CD4-positive, alpha-beta T cell treated with Interleukin-4 for 4 hours (primary cell): Measurements from ENCODE around the gene KRT84.
"Not testable (repeated sequence)": the region's sequence is repeated elsewhere in the genome, so short reads cannot be mapped to it uniquely, and the experiment has no call there.

Source experiments
- DNase-seq: peaks from one replicate; pipeline ENCODE4 v3.0.0-alpha.2; 2020

KRT84 gene

GRCh38 chr12:52410589-52411248 is 25.3 kb upstream of the KRT84 start:
- DNase-seq: not testable (repeated sequence)

DNA sequence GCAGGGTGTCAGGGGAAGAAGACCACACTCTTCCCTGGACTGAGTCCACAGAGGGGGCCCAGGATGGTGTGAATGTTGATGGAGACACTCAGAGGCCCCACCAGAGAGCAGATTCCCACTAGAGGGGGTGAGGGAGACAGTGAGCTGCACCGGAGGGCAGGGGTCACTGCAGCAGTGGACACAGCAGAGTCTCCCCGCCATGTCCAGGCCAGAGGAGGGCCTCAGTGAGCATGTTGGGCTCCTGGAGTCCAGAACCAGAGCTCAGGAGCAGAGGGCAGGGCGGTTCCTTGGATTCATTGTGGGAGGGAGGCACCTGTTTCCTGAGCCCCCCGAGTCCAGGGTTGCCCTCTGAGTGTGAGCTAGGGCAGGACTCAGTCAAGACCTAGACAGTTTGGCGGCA is 22.5 kb upstream of the KRT84 start:
- DNase-seq: no peak

DNA sequence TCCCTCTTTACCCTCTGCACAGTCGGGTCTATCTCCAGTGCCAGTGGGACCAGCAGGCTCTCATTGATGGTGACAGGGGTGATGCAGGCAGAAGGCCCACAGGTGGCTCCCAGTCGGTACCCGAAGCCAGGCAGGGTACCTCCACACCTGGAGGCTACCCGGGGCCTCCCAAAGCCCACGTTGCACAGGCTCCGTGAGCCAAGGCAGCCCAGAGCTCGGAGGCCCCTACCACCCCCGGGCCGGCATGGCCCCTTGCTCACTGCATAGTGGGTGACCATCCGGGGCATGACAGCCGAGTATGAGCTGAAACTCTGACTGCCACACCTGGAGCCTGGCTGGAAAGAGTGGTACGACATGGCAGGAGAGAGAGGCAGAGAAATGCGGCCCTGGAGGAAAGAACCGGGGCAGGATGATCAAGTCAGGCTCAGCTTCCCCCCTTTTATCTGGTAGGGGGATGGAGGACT is 20.5 kb upstream of the KRT84 start, which contains the start of gene KRT82:
Gene KRT82 (minus strand): TSS at position 414 of the 464 bp plus-strand sequence. CDS start 58 bp downstream, at position 356.
- no peak for DNase-seq

- no peak for DNase-seq
Observed at GRCh38 chr12:52404951-52405350, 19.5 kb upstream of the KRT84 start.

DNA sequence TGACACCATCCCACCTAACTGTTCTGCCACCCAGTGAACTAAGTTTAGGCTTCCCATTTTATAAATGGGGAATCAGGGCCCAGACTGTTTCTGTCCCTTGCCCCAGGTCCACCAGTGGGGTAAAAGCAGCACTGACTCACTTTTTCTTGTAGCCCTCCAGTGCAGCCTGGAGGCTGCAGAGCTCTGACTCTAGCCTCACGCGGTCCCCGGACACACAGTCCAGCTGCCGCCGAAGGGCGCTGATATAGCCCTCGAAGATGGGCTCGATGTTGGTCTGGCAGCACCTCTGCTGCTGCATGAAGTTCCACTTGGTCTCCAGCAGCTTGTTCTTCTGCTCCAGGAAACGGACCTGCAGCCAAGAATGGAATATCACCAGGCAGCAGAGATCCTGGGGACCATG is 18.1 kb upstream of the KRT84 start:
- no peak for DNase-seq

DNA sequence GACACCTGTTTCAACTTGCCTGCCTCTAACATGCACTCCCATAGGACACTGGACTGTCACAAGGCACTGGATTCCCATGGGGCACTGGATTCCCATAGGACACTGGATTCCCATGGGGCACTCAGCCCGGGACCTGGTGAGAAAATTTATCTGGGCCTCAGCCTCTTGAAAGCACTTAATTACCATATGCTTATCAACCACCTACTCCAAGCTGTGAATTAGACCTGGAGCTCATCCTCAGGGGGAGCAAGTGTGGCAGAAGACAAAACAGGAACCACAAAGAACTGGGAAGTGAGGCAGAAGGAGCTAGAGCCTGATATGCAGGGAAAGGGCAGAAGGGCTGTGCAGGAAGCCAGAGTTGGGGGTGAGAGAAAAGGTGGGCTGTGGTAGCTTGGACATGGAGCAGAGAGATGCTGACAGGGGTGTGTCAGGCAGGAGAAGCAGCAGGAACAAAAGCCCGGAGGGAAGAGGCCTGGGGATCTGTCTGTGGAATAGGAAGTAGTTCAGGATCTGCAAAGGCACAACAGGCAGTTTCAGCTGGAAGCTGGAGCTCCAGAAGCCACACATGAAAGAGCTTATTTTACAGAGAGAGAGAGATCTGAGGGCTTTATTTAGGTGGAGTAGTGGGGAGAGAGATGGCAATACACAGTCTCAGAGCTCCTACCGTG is 17.6 kb upstream of the KRT84 start:
- DNase-seq: no peak

- DNase-seq: no peak
Observed at GRCh38 chr12:52402377-52402776, 16.9 kb upstream of the KRT84 start.

DNA sequence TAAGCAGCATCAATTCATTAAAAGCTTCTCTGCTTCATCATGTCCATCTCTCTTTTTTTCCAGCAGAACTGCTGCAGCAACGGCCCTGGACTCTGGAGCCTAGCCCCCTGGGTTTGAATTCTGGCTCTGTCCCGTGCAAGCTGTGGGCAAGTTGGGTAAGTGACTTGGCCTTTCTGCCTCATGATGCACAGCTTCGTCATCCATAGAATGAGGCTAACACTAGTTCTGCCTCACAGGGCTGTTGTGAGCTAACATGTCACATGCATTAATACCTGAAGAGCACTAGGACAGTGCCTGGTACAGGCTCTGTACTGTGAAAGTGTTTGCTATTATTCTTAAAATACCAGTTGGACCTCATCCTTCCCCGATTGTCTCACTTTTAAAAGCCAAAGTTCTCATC is 16.5 kb upstream of the KRT84 start:
- no peak for DNase-seq

- no peak for DNase-seq
Observed at GRCh38 chr12:52401526-52401925, 16.1 kb upstream of the KRT84 start.

- no peak for DNase-seq
Observed at GRCh38 chr12:52400906-52401305, 15.5 kb upstream of the KRT84 start.

GRCh38 chr12:52399756-52400155 is 14.3 kb upstream of the KRT84 start:
- no peak for DNase-seq

DNA sequence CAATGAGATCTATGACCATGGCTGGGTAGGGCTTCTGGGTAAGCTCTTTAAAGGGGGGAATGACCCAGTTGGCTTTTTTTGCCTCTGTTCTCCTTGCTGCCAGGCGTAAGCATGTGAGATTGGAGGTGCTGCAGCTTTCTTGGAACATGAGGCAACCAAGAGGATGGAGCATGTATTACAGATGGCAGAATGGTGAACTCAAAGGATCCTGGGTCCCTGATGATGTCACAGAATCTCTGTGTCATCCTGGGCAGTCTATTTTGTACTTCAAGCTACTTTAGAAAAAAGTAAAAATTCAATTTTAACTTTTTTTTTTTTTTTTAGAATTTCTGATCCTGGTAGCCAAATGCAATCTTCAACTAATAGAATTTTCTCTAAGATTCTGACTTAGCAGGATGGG is 12.7 kb upstream of the KRT84 start:
- no peak for DNase-seq

- DNase-seq: no peak
Observed at GRCh38 chr12:52396656-52397055, 11.2 kb upstream of the KRT84 start.

- DNase-seq: no peak
Observed at GRCh38 chr12:52395761-52396434, 10.4 kb upstream of the KRT84 start.

DNA sequence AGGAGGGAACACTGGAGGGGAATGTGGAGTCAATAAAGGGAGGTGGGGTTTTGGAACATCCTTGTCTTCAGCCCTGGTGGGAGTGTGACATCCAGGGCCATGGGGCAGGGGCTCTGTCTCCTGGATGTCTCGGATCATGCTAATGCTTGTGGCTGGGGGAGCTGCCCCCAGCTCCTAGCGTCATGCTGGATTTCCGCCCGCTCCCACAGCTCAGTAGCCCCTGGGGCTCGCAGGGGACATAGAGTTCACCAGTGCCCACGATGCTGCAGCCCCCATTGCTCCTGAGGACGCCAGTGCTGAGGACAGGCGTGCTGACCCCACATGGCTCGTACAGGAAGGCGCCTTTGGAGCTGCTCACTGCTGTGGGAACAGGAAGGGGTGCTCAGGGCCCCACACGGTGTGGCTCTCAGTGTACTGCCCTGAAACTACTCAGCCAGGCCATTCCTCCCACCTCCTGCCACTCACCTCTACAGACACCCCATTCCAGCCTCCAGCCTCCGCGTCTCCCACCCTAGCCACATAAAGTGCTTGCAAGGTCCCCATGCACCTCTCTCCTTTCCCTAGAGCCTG is 9.5 kb upstream of the KRT84 start:
- DNase-seq: no peak

DNA sequence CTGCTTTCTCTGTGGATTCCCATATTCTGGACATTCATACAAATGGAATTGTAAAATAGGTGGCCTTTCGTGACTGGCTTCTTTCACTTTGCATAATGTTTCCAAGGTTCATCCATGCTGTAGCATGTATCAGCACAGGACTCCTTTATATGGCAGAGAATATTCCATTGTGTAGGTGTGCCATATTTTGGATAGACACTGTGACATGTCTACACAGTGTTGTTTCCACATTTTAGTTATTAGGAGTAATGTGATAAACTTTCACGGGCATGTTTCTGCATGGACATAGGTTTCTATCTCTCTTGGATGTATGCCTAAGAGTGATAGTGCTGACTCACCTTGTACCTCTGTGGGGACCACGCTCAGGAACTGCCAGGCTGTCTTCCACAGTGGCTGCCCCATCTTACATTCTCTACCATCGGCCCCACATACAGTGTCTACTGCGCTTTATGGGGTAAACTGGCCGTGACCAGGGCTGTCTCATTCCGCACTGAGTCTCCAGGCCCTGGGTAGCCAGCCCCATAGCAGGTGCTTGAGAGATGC is 7.1 kb upstream of the KRT84 start:
- DNase-seq: no peak

DNA sequence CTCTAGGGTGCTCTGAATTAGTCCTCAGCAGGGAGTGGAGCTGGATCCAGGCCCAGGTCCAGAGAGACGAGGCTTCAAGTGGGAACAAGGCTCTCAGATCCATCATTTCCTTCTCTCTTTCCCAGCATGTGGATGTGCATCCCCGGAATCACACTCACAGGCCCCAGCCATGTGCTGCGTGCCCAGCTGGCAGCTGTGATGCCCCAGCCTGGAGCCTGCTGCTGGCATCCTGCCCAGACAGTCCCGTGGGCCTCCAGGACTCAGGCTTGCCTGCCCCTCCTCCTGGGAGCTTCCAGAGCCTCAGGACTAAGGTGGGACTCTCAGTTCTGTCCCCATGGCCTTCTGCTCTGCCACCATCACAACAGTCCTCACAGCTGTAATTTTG is 6.2 kb upstream of the KRT84 start:
- DNase-seq: no peak

DNA sequence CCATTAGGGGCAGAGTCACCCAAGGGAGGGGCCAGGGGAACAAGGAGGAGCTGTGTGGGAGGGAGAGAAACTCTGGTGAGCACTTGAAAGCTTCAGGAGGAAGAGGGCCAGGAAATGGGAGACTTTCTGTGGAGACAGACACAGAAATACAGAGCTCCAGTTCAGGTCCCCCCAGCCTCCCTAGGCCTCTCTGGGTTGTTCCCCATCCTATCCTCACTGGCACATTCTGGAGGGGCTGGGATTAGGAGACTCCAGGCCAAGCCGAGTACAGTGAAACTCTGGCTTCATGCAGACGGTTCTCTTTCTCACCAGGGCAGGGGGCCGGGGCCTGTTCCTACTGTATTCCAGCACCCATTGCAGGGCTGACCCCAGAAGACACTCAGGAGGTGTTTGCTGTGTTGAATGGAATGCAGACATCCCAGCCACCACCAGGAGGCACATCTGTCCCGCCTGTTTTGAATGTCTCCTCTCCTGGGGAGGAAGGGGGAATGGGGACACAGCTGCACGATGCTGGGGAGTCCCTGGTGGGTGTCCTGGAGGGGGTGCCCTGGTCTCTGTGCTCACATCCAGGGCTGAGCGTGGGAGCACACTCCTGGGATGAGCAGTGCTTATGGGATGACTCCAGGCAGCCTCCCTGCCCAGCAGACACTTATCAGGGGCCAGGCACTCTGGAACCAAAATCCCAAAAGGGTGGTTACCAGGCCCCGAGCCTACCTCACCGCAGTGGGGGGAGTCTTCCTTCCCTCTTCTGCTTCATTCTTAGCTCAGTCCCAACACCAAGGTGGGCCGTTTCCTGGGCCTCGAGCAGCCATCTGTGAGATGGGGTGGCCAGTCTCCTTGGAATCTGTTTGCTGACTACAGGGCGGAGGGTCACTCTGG is 5.5 kb upstream of the KRT84 start:
- no peak for DNase-seq

- DNase-seq: no peak
Observed at GRCh38 chr12:52389313-52390207, 4.1 kb upstream of the KRT84 start.

DNA sequence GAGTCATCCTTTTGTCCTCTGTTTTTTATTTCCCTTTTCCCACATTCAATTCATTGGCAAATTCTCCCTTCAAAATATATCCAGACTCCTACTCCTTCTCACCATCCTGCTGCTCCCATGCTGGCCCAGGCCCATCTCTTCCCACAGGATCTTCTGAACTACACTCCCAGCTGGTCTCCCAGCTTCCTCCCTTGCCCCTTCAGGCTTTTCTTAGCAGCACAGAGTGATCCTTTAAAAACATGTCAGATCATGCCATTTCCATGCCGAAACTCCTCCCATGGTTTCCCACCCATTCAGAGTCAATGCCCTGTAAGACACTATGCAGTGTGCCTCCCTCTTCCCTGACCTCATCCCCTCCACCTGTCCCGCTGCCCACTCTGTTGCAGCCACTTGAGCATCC is 2.4 kb upstream of the KRT84 start:
- no peak for DNase-seq

- no peak for DNase-seq
Observed at GRCh38 chr12:52383331-52383730, 2.1 kb downstream of the KRT84 start.
